Measurements from ENCODE around the gene CNTFR. TPM values are rescaled to one million over a fixed set of nuclear protein-coding genes. Genes with fewer than 3 reads are reported as not detected.

Gene CNTFR
- total and polyA plus RNA-seq, 10 of the 15 experiments (the other 5 are each of a cell fraction or from before 2014, with no cell fraction given): not detected

- Histone ChIP-seq H3K36me3 (ENCODE audit: control insufficient read depth in 2 of 2, insufficient read depth in 2 of 2, low read length in 1 of 2) (no peaks in the 10 kb centered on the region), H3K4me2 (ENCODE audit: control insufficient read depth, insufficient read depth) (no peak overlapping the region), H3K79me2 (ENCODE audit: control insufficient read depth, insufficient read depth, low read length) (no peaks in the 10 kb centered on the region), H3K4me3 (no peak overlapping the region), H3K27me3 (replicated peaks in 1 of 2; ENCODE audit: control insufficient read depth in 2 of 2, insufficient read depth in 2 of 2, low read length in 1 of 2) (peaks cover 0 to 7% of the 10 kb centered on the region in 2 experiments), H2AFZ (ENCODE audit: control insufficient read depth, low read depth, low read length) (no peak overlapping the region), H3K9me3 (replicated peaks; ENCODE audit: control insufficient read depth, insufficient read depth, low read length) (peaks cover 2% of the 10 kb centered on the region; the same call in 2 of the 3 replicates), H3K27ac (ENCODE audit: control insufficient read depth, insufficient read depth) (no peak overlapping the region), H4K20me1 (ENCODE audit: control insufficient read depth, insufficient read depth) (no peaks in the 10 kb centered on the region; the same call in none of the 2 replicates), H3K4me1 (ENCODE audit: control insufficient read depth, insufficient read depth, low read length) (no peaks in the 10 kb centered on the region), H3K9ac (ENCODE audit: control insufficient read depth, insufficient read depth, low read length) (no peak overlapping the region)
- TF ChIP-seq RAD21 (IDR thresholded peaks at IDR 0.05; ENCODE audit: insufficient read depth, low read depth, low read length): no peak
- no peak for TF ChIP-seq TAF1 (IDR thresholded peaks at IDR 0.05; ENCODE audit: borderline replicate concordance, low read depth, low read length)
- no peak for TF ChIP-seq CHD2 (IDR thresholded peaks at IDR 0.05; ENCODE audit: borderline replicate concordance, low read depth, low read length)
- no peak for TF ChIP-seq ATF2 (IDR thresholded peaks at IDR 0.05; ENCODE audit: low read length)
- TF ChIP-seq BMI1 (IDR thresholded peaks at IDR 0.05; ENCODE audit: borderline replicate concordance): no peak
- no peak for TF ChIP-seq CHD4 (IDR thresholded peaks at IDR 0.05)
- TF ChIP-seq SPI1 (IDR thresholded peaks at IDR 0.05; ENCODE audit: borderline replicate concordance, insufficient read depth, low read depth, low read length): no peak
- TF ChIP-seq TARDBP (IDR thresholded peaks at IDR 0.05; ENCODE audit: borderline replicate concordance): no peak
- TF ChIP-seq, protein P1, sequence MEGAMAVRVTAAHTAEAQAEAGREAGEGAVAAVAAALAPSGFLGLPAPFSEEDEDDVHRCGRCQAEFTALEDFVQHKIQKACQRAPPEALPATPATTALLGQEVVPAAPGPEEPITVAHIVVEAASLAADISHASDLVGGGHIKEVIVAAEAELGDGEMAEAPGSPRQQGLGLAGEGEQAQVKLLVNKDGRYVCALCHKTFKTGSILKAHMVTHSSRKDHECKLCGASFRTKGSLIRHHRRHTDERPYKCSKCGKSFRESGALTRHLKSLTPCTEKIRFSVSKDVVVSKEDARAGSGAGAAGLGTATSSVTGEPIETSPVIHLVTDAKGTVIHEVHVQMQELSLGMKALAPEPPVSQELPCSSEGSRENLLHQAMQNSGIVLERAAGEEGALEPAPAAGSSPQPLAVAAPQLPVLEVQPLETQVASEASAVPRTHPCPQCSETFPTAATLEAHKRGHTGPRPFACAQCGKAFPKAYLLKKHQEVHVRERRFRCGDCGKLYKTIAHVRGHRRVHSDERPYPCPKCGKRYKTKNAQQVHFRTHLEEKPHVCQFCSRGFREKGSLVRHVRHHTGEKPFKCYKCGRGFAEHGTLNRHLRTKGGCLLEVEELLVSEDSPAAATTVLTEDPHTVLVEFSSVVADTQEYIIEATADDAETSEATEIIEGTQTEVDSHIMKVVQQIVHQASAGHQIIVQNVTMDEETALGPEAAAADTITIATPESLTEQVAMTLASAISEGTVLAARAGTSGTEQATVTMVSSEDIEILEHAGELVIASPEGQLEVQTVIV (IDR thresholded peaks at IDR 0.05; ENCODE audit: borderline replicate concordance, partially characterized antibody): no peak
- TF ChIP-seq PAX8 (IDR thresholded peaks at IDR 0.05): no peak
- TF ChIP-seq, protein P2, sequence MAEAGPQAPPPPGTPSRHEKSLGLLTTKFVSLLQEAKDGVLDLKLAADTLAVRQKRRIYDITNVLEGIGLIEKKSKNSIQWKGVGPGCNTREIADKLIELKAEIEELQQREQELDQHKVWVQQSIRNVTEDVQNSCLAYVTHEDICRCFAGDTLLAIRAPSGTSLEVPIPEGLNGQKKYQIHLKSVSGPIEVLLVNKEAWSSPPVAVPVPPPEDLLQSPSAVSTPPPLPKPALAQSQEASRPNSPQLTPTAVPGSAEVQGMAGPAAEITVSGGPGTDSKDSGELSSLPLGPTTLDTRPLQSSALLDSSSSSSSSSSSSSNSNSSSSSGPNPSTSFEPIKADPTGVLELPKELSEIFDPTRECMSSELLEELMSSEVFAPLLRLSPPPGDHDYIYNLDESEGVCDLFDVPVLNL (IDR thresholded peaks at IDR 0.05; ENCODE audit: low read depth, low read length): no peak
- TF ChIP-seq MEF2B (IDR thresholded peaks at IDR 0.05; ENCODE audit: partially characterized antibody, poor library complexity, severe bottlenecking): no peak
- no peak for TF ChIP-seq IKZF1 (conservative IDR thresholded peaks at IDR 0.05)
- TF ChIP-seq, protein P3, sequence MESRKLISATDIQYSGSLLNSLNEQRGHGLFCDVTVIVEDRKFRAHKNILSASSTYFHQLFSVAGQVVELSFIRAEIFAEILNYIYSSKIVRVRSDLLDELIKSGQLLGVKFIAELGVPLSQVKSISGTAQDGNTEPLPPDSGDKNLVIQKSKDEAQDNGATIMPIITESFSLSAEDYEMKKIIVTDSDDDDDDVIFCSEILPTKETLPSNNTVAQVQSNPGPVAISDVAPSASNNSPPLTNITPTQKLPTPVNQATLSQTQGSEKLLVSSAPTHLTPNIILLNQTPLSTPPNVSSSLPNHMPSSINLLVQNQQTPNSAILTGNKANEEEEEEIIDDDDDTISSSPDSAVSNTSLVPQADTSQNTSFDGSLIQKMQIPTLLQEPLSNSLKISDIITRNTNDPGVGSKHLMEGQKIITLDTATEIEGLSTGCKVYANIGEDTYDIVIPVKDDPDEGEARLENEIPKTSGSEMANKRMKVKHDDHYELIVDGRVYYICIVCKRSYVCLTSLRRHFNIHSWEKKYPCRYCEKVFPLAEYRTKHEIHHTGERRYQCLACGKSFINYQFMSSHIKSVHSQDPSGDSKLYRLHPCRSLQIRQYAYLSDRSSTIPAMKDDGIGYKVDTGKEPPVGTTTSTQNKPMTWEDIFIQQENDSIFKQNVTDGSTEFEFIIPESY (IDR thresholded peaks at IDR 0.05): no peak
- TF ChIP-seq SIN3A (IDR thresholded peaks at IDR 0.05; ENCODE audit: low read depth, low read length): no peak
- no peak for TF ChIP-seq TCF3 (IDR thresholded peaks at IDR 0.05; ENCODE audit: borderline replicate concordance, insufficient read depth, low read depth, low read length)
- no peak for TF ChIP-seq EED (IDR thresholded peaks at IDR 0.05; ENCODE audit: low read depth)
- TF ChIP-seq ESRRA (IDR thresholded peaks at IDR 0.05; ENCODE audit: low read length): no peak
- TF ChIP-seq CHD1 (IDR thresholded peaks at IDR 0.05; ENCODE audit: low read depth, low read length): no peak
- TF ChIP-seq BACH1 (IDR thresholded peaks at IDR 0.05; ENCODE audit: borderline replicate concordance): no peak
- ATAC-seq: no peak
- CTCF ChIA-PET: no interaction called here
- DNase-seq (ENCODE audit: low read depth, low spot score): no peak
- FAIRE-seq: no peak
- RAD21 ChIA-PET (ENCODE audit: unreplicated experiment): no interaction called here
- POLR2A ChIA-PET: no interaction called here
- in situ Hi-C loops (cut with MboI) (no loop called here), intact Hi-C loops (cut with micrococcal nuclease; ENCODE audit: unreplicated experiment) (no loop called here)
- SMC1A ChIA-PET (ENCODE audit: uncharacterized antibody, unreplicated experiment): no interaction called here
- no TSS peak for BruUV-seq (replicated peaks)
- 29% methylated on average over 5 of the region's 6 CpGs for WGBS (ENCODE audit: insufficient coverage, insufficient replicate concordance, low lambda C conversion rate, missing lambda C conversion rate)
Observed at GRCh38 chr9:34556949-34557348, 32.6 kb downstream of the CNTFR start.
